Hippocampal formation (tissue), 2 donors: ENCODE data around the gene ITCH.
A peak's percentile ranks its signal among the peaks of the same experiment; 100 is the strongest.

Source experiments
- DNase-seq, 2 donors: peaks; one replicate each; lab custom pipeline; 2025; lab: John Stamatoyannopoulos, UW

Gene ITCH

GRCh38 chr20:34531608-34532265 is 168.7 kb downstream of the ITCH start:
- no peak for DNase-seq

DNA sequence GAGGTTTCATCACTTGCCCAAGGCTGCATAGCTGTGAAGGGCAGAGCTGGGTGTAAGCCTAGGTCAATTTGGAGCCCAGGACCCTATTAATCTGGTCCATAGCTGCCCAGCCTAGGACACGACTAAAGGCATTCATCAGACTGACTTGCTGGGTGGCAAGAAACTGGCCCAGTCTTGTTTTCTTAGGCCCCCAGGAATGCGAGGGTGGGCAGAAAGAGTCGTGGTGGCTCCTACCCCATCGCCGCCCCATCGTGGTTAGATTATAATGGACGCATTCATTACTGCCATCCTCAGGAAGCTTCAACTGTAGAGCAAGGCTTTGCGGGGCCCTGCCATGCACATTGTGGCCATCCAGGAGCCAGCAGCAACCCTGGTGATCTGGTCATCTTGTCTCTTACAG is 169.2 kb downstream of the ITCH start:
- no peak for DNase-seq

GRCh38 chr20:34532756-34533155 is 169.7 kb downstream of the ITCH start:
- no peak for DNase-seq

DNA sequence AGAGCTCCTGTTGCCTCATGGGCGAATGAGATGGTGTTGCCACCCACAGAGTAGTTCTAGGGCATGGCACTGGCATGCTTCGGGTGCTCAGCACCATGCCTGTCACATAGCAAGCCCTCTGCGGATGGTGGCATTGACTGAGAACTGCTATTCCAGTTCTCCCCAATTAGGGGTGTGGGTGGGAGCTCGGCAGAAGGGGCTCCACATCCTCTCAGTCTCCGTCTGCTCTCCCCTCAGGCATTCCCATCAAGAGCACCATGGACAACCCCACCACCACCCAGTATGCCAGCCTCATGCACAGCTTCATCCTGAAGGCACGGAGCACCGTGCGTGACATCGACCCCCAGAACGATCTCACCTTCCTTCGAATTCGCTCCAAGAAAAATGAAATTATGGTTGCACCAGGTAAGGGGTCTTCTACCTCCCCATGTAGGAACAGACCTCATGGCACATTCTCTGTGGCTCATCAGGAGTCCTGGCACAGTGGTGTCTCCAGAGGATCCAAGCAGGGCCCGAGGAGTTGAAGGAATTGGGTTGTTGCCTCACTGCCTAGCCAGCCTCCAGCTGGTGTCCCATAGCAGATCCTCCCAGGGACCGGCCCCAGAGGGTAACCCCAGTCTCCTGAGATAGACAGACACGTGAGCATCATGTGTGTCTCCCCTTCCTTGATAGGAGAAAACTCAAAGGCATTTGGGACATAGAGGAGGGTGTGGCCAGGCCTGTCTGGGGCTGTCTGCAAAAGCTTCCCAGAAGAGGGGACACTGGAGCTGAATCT is 171.5 kb downstream of the ITCH start:
- no peak for DNase-seq

GRCh38 chr20:34535301-34535840 is 172.3 kb downstream of the ITCH start:
- DNase-seq, result no peak

- no peak for DNase-seq
Observed at GRCh38 chr20:34535857-34536256, 172.8 kb downstream of the ITCH start.

- peak in 1 of 2 donors; percentile 30 for DNase-seq
Observed at GRCh38 chr20:34536798-34537394, 173.8 kb downstream of the ITCH start.

DNA sequence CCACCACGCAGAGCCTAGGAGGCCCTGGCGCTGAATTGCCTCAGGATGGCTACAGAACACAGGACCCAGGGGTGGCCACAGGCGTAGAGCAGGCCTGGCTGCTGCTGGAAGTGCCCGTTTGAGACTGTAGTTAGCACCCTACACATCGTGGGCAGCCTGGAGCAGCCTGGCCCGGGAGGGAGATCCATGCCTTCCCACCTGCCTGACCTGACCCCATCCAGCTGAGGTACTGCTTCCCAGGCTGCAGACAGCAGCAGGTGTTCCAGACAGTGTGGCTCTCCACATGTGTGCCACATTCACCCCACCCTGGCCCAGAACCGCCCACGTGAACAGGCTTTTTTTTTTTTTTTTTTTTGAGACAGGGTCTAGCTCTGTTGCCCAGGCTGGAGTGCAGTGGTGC is 174.6 kb downstream of the ITCH start:
- DNase-seq, result no peak

- DNase-seq, result peak in 1 of 2 donors; percentile 45
Observed at GRCh38 chr20:34538671-34539123, 175.6 kb downstream of the ITCH start.

- DNase-seq, result no peak
Observed at GRCh38 chr20:34539756-34540155, 176.7 kb downstream of the ITCH start.

- DNase-seq, result no peak
Observed at GRCh38 chr20:34540596-34541263, 177.7 kb downstream of the ITCH start.

- no peak for DNase-seq
Observed at GRCh38 chr20:34541264-34541901, 178.3 kb downstream of the ITCH start.

DNA sequence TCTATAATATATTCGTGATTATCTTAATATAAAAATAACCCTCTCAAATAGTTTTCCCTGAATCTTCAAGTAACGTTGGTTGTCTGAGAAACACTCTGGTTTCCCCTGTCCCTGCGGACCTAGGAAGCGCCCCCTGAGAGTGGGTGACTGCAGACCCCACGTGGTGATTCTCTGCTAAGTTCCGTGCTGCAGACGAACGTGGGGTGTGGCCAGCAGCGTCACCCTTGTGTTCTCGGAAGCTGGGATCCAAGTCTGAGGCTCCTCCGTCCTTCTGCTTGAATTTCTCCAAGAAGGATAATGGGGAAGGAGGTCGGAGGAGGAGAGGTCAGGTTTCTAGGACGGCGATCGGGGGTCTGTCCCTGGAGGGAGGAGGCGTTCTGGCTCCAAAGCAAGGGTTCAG is 178.8 kb downstream of the ITCH start:
- DNase-seq, result no peak

DNA sequence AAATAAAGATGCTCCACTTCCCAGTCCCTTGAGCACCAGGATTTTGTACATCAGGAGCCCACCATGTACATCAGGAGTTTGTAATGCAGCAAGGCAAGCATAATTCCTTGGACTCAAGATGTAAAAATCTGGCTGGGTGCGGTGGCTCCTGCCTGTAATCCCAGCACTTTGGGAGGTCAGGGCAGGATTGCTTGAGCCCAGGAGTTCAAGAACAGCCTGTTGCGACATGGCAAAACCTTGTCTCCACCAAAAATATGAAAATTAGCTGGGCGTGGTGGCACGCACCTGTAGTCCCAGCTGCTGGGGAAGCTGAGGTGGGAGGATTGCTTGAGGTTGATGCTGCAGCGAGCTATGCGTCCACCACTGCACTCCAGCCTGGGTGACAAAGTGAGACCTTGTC is 179.4 kb downstream of the ITCH start:
- DNase-seq, result no peak

DNA sequence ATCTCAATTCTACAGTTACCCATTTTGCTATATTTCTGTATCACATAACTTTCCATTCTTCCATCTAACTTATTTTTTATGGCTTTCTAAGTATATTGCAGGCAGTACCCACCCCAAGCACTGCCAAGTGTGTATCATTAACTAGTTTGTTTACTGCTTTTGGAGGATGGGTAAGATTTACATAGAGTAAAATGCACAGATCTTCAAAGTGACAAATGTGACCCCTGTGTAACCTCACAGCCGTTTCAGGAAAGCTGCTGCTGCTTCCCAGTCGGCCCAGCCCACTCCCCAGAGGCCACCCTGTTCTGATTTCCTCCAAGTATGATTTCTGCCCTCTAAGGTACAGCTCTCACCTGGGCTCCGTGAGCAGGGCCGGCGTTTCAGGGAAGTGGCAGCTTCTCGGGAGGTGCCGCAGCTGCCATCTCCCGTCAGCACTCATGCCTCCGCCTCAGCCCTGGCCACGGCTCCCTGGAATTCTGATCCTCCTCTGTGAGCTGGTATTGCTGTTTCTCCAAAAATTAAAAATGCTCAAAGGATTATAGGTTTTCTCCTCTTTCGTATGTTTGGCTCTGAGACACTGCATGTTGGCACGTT is 180.5 kb downstream of the ITCH start:
- DNase-seq, result no peak

- no peak for DNase-seq
Observed at GRCh38 chr20:34544109-34544796, 181.2 kb downstream of the ITCH start.

DNA sequence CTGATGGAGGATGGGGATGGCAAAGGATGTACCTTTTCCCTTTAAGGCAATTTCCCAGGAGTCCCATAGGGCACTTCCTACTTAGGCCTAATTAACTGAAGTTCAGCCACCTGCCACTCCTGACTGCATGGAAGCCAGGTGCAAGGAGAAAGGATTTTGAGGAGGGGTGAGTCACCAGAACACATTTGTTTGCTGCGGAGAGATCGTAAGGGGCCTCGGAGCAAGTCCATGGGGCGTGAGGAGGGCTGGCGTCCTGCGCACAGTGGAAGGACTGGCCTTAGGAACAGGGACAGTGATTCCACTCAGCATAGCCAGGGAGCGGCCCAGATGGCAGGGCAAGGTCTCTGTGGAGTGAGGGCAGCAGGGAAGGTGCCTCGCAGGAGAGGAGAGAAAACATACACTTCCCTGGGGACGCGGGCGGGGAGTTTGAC is 183.7 kb downstream of the ITCH start:
- DNase-seq, result no peak

DNA sequence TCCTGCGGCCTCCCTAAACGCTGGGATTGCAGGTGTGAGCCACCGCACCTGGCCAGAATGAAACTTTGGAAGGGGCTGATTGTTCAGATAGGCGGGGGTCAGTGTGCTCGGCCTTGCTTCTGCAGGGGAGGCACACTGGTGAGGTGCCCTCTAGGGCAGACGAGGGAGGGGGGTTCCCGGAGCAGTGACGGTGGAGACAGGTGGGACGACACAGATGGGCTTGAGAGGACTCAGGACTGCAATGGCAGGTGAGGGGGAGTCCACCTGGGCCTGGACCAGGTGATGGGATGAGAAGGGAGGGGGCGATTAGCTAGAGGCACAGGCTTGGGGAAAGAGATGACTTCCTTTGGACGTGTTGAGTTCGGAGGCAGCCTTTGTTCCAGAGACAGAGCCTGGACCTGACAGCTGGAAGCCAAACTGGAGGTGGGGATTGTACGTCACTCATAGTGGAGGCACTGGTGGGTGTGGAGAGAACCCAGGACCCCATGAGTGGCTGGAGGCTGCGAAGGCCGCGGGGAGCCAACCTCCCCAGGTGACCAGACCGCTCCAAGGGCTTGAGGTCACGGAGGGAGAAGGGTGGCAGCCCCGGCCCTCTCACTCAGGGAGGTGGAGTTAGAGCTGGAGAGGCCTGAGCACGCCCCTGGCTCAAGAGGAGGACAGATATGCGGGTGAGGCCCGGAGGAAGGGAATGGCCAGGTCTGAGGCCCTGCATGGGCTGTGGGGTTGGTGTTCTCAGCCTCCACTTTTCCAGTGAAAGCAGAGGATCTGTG is 185.0 kb downstream of the ITCH start:
- no peak for DNase-seq

DNA sequence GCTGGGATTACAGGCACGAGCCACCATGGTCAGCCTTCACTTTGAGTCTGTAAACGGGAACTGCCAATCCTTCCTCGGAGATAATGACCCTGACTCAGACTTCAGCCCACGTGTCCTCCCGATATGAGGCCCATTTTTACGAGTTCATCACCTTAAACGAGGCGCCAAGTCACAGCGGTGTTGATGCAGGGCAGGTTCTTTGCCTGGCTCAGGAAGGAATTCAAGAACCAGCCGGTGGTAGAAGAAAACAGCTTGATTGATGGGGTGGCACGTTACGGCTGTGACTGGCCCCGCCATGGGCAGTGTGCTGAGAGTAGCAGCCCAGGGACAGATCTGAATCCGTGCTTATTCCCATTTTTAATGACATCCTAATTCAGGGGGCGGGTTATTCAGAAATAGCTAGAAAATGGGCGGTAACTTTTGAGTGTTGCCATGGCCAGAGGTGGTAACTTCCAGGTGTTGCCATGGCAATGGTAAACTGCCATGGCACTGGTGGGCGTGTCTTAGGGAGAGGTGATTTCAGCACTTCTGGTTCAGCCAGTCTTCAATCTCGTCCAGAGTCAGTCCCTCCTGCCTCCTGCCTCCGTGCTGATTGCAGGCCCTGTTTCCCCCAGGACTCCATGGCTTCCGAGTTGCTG is 186.3 kb downstream of the ITCH start:
- DNase-seq, result no peak
